Duodenal mucosa (tissue), 2 donors: ENCODE results near the gene SAC3D1.
"Not testable (repeated sequence)": the region's sequence is repeated elsewhere in the genome, so short reads cannot be mapped to it uniquely, and the experiment has no call there.

Experiments used
- H3K27ac ChIP-seq: one replicate; pipeline ENCODE4 v1.7.0; 2013; ENCODE audit warnings: low read depth, low read length
- H3K27me3 ChIP-seq, 2 donors: one replicate each; pipeline ENCODE4 v1.7.0; 2013; ENCODE audit warnings: low read length in 2 of 2, control low read depth in 1 of 2; ENCODE audit not compliant: insufficient read depth in 2 of 2, control insufficient read depth in 1 of 2
- H3K36me3 ChIP-seq, 2 donors: one replicate each; pipeline ENCODE4 v1.7.0; 2013; ENCODE audit warnings: low read length in 2 of 2, control low read depth in 1 of 2; ENCODE audit not compliant: insufficient read depth in 2 of 2, control insufficient read depth in 1 of 2
- H3K4me1 ChIP-seq, 2 donors: one replicate each; pipeline ENCODE4 v1.7.0; 2013; ENCODE audit warnings: low read length in 2 of 2, control low read depth in 1 of 2; ENCODE audit not compliant: insufficient read depth in 2 of 2, control insufficient read depth in 1 of 2
- H3K4me3 ChIP-seq, 2 donors: one replicate each; pipeline ENCODE4 v1.7.0; 2013; ENCODE audit warnings: low read length in 2 of 2, low read depth in 1 of 2
- H3K9ac ChIP-seq, 2 donors: one replicate each; pipeline ENCODE4 v1.7.0; 2013; ENCODE audit warnings: low read length in 2 of 2, low read depth in 1 of 2
- H3K9me3 ChIP-seq, 2 donors: one replicate each; pipeline ENCODE4 v1.7.0; 2013; ENCODE audit warnings: low read length in 2 of 2, control low read depth in 1 of 2; ENCODE audit not compliant: control insufficient read depth in 1 of 2

Gene SAC3D1

GRCh38 chr11:65003968-65004367 is 37.0 kb upstream of the SAC3D1 start:
- not testable (repeated sequence) for H3K4me1 ChIP-seq, H3K9me3 ChIP-seq, H3K27ac ChIP-seq, H3K36me3 ChIP-seq, H3K27me3 ChIP-seq, H3K4me3 ChIP-seq, H3K9ac ChIP-seq

- H3K9me3 ChIP-seq: no peaks in the 10 kb centered on the region
- H3K27ac ChIP-seq: no peak overlapping the region
- no peaks in the 10 kb centered on the region for H3K27me3 ChIP-seq
- H3K36me3 ChIP-seq: no peaks in the 10 kb centered on the region
- H3K4me3 ChIP-seq: no peak overlapping the region
- peaks cover 3% of the 10 kb centered on the region in 2 donors for H3K4me1 ChIP-seq
- H3K9ac ChIP-seq: no peak overlapping the region
Observed at GRCh38 chr11:65008016-65008415, 33.0 kb upstream of the SAC3D1 start.

- H3K4me3 ChIP-seq: no peak overlapping the region
- no peaks in the 10 kb centered on the region for H3K9me3 ChIP-seq
- H3K27ac ChIP-seq: no peak overlapping the region
- no peaks in the 10 kb centered on the region for H3K27me3 ChIP-seq
- peaks cover 6 to 8% of the 10 kb centered on the region in 2 donors for H3K4me1 ChIP-seq
- H3K36me3 ChIP-seq: no peaks in the 10 kb centered on the region
- H3K9ac ChIP-seq: no peak overlapping the region
Observed at GRCh38 chr11:65008873-65009272, 32.1 kb upstream of the SAC3D1 start.

- Histone ChIP-seq H3K4me3 (peak overlapping the region; percentile 92 to 97), H3K27ac (peak overlapping the region; percentile 99), H3K36me3 (peaks cover 0 to 2% of the 10 kb centered on the region in 2 donors), H3K9me3 (no peaks in the 10 kb centered on the region), H3K9ac (peak overlapping the region; percentile 98), H3K27me3 (no peaks in the 10 kb centered on the region), H3K4me1 (peaks cover 10 to 20% of the 10 kb centered on the region in 2 donors)
Observed at GRCh38 chr11:65013130-65013887, 27.7 kb upstream of the SAC3D1 start.

GRCh38 chr11:65013888-65014725 is 26.9 kb upstream of the SAC3D1 start, which contains the start of gene ARL2:
Gene ARL2 (plus strand): TSS chr11:65014160. CDS start chr11:65014208, 48 bp downstream.
- H3K9ac ChIP-seq: peak within 1 kb of the TSS; percentile 98
- H3K4me3 ChIP-seq: peak within 1 kb of the TSS; percentile 92 to 97
- peaks cover 0 to 8% of the 10 kb centered on the region in 2 donors for H3K36me3 ChIP-seq
- peak within 1 kb of the TSS; percentile 99 for H3K27ac ChIP-seq
- H3K4me1 ChIP-seq: peaks cover 10 to 20% of the 10 kb centered on the region in 2 donors
- H3K27me3 ChIP-seq: no peaks in the 10 kb centered on the region
- no peaks in the 10 kb centered on the region for H3K9me3 ChIP-seq

GRCh38 chr11:65014726-65015227 is 26.2 kb upstream of the SAC3D1 start:
- no peaks in the 10 kb centered on the region for H3K9me3 ChIP-seq
- peaks cover 0 to 12% of the 10 kb centered on the region in 2 donors for H3K36me3 ChIP-seq
- peak overlapping the region; percentile 92 to 97 for H3K4me3 ChIP-seq
- H3K27me3 ChIP-seq: no peaks in the 10 kb centered on the region
- H3K9ac ChIP-seq: peak overlapping the region; percentile 98
- H3K4me1 ChIP-seq: peaks cover 10 to 20% of the 10 kb centered on the region in 2 donors
- H3K27ac ChIP-seq: peak overlapping the region; percentile 99

GRCh38 chr11:65016705-65017104 is 24.3 kb upstream of the SAC3D1 start:
- peaks cover 10 to 20% of the 10 kb centered on the region in 2 donors for H3K4me1 ChIP-seq
- H3K4me3 ChIP-seq: no peak overlapping the region
- H3K36me3 ChIP-seq: peaks cover 3 to 17% of the 10 kb centered on the region in 2 donors
- no peak overlapping the region for H3K27ac ChIP-seq
- H3K9ac ChIP-seq: no peak overlapping the region
- H3K9me3 ChIP-seq: no peaks in the 10 kb centered on the region
- no peaks in the 10 kb centered on the region for H3K27me3 ChIP-seq

- Histone ChIP-seq H3K9ac (no peak overlapping the region), H3K9me3 (no peaks in the 10 kb centered on the region), H3K36me3 (peaks cover 7 to 20% of the 10 kb centered on the region in 2 donors), H3K4me3 (no peak overlapping the region), H3K27me3 (no peaks in the 10 kb centered on the region), H3K4me1 (peaks cover 8 to 17% of the 10 kb centered on the region in 2 donors), H3K27ac (no peak overlapping the region)
Observed at GRCh38 chr11:65017937-65018336, 23.1 kb upstream of the SAC3D1 start.

GRCh38 chr11:65019824-65020223 is 21.2 kb upstream of the SAC3D1 start:
- Histone ChIP-seq H3K27me3 (no peaks in the 10 kb centered on the region), H3K36me3 (peaks cover 7 to 20% of the 10 kb centered on the region in 2 donors), H3K9me3 (no peaks in the 10 kb centered on the region), H3K4me3 (no peak overlapping the region), H3K4me1 (peaks cover 4 to 9% of the 10 kb centered on the region in 2 donors), H3K9ac (no peak overlapping the region), H3K27ac (no peak overlapping the region)

GRCh38 chr11:65021003-65021402 is 20.0 kb upstream of the SAC3D1 start:
- Histone ChIP-seq H3K36me3 (peaks cover 7 to 20% of the 10 kb centered on the region in 2 donors), H3K27me3 (no peaks in the 10 kb centered on the region), H3K9ac (no peak overlapping the region), H3K4me1 (peaks cover 4% of the 10 kb centered on the region in 2 donors), H3K9me3 (no peaks in the 10 kb centered on the region), H3K4me3 (no peak overlapping the region), H3K27ac (no peak overlapping the region)
